ENCODE data around the gene PARP6. TPM values are rescaled to one million over a fixed set of nuclear protein-coding genes. Genes with fewer than 3 reads are reported as not detected.

The PARP6 gene
- total and polyA plus RNA-seq, 9 donors, result 44.5 to 97.4 (median 70.0) TPM

DNA sequence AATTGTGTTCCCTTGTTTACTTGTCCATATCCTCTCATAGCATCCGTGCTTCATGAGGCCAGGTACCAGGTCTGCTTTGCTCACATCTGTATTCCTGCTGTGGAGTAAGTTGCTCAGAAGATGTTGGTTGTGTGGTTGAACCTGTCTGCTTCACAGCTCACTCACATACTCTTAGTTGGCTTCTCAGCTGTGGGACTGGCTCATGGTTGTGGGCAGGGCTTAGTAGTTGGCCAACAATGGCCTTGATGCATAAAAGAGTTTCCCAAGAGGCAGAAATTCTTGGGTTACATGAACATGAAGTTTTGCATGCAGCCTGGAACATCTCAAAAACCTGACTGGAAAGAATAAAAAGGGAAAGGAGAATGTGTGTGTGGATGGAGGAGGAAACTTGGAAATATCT lies 30.6 kb upstream of the PARP6 start:
- intact Hi-C loops (cut with DNase I), result no loop called here

DNA sequence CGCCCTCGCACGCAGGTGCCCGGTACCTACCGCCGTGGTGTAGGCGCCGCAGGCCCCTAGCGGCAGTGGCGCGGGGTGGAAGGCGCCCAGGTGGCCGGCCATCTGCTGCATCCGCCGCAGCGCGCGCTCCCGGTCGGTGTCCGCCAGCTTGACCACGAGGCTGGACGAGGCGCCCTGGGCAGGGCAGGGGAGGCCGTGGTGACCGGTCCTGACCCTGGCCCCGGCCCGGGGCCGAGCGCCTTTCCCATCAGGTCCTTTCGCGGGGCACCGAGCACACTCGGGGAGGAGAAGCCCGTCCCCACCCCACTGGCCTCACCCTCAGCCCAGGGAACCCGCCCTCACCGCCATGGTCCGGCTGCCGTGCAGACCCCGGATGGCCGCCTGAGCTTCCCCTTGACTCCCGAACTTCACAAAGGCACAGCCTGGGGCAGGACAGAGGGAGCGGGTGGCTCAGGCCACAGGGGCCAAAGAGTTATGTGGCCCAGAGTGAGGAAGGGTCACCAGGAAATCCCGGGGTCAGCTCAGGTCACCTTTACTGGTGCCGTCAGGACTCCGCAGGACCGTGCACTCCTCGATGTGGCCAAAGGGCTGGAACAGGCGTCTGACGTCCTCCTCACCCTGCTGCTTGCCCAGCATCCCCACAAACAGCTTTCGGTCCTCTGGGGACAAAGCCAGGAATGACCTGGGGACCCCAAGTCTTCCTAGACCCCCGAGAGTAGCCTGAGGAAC lies 17.4 kb upstream of the PARP6 start:
- DNase-seq, result no peak
- intact Hi-C loops (cut with DNase I), result no loop called here
- Histone ChIP-seq H3K27ac (no peak overlapping the region), H3K9me3 (no peaks in the 10 kb centered on the region), H3K27me3 (no peaks in the 10 kb centered on the region), H3K36me3 (no peaks in the 10 kb centered on the region), H3K4me1 (ENCODE audit: insufficient read depth) (no peaks in the 10 kb centered on the region), H3K4me3 (no peak overlapping the region)
- WGBS, 3 donors, result 85 to 92% (median 88%) methylated on average over 36 to 52 of the region's 52 CpGs
- TF ChIP-seq, protein P1, sequence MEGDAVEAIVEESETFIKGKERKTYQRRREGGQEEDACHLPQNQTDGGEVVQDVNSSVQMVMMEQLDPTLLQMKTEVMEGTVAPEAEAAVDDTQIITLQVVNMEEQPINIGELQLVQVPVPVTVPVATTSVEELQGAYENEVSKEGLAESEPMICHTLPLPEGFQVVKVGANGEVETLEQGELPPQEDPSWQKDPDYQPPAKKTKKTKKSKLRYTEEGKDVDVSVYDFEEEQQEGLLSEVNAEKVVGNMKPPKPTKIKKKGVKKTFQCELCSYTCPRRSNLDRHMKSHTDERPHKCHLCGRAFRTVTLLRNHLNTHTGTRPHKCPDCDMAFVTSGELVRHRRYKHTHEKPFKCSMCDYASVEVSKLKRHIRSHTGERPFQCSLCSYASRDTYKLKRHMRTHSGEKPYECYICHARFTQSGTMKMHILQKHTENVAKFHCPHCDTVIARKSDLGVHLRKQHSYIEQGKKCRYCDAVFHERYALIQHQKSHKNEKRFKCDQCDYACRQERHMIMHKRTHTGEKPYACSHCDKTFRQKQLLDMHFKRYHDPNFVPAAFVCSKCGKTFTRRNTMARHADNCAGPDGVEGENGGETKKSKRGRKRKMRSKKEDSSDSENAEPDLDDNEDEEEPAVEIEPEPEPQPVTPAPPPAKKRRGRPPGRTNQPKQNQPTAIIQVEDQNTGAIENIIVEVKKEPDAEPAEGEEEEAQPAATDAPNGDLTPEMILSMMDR (IDR thresholded peaks at IDR 0.05), result no peak
- no peak for TF ChIP-seq EP300 (IDR thresholded peaks at IDR 0.05)
- no peak for TF ChIP-seq POLR2A (IDR thresholded peaks at IDR 0.05)

More for the DNA sequence above, 30.6 kb upstream of the PARP6 start:
- DNase-seq, result no peak
- H3K36me3 ChIP-seq, result no peaks in the 10 kb centered on the region
- TF ChIP-seq, protein P1 (IDR thresholded peaks at IDR 0.05), result no peak
- TF ChIP-seq POLR2A (IDR thresholded peaks at IDR 0.05) (no peak), EP300 (IDR thresholded peaks at IDR 0.05) (no peak)
- H3K27ac ChIP-seq, result no peak overlapping the region
- H3K4me3 ChIP-seq, result no peak overlapping the region
- WGBS, 3 donors, result 50 to 62% (median 53%) methylated on average over 1 of the region's 1 CpG
- H3K4me1 ChIP-seq (ENCODE audit: insufficient read depth), result no peaks in the 10 kb centered on the region
- no peaks in the 10 kb centered on the region for H3K9me3 ChIP-seq
- H3K27me3 ChIP-seq, result no peaks in the 10 kb centered on the region

DNA sequence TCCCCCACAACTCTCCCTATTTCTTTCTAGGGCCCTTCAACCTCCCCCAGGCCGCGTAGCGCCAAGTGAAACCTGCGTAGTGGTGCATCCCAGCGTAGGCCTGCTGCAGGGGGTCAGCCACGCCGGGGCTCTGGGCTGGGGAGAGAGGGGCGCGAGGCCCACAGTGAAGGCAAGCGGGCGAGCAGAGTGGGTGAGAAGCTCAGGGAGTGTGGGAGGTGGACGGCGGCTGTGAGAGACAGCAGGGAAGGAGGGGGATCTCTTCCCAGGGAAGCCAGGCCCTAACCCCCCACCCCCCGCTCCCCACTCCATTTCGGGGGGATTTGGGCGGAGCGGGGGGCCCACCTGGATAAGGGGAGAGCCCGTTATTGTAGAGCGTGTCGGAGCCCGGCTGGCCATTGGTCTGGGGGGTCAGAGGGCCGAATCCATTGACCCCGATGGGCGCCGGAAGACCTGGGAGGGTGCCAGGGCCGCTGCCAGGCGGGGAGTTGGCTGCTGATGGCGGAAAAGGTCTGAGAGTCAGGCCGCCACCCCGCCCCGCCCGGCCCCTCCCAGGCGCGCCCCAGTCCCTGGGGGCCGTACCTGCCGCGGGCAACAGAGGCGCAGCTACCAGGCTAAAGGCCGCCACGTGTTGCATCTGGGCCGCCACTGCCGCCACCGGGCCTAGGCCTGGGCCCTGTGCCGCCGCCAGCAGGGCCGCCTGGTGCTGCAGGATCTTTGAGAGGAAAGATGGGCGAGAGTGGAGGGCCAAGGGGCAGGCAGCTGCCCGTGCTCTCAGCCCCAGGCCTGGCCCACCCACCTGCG lies 16.6 kb upstream of the PARP6 start:
- H3K4me3 ChIP-seq, result no peak overlapping the region
- no peaks in the 10 kb centered on the region for H3K27me3 ChIP-seq
- WGBS, 3 donors, result 90 to 95% (median 92%) methylated on average over 39 to 49 of the region's 49 CpGs
- H3K27ac ChIP-seq, result no peak overlapping the region
- H3K9me3 ChIP-seq, result no peaks in the 10 kb centered on the region
- TF ChIP-seq POLR2A (IDR thresholded peaks at IDR 0.05) (no peak), EP300 (IDR thresholded peaks at IDR 0.05) (no peak)
- TF ChIP-seq, protein P1 (IDR thresholded peaks at IDR 0.05), result no peak
- intact Hi-C loops (cut with DNase I), result no loop called here
- no peaks in the 10 kb centered on the region for H3K36me3 ChIP-seq
- H3K4me1 ChIP-seq (ENCODE audit: insufficient read depth), result no peaks in the 10 kb centered on the region
- no peak for DNase-seq

DNA sequence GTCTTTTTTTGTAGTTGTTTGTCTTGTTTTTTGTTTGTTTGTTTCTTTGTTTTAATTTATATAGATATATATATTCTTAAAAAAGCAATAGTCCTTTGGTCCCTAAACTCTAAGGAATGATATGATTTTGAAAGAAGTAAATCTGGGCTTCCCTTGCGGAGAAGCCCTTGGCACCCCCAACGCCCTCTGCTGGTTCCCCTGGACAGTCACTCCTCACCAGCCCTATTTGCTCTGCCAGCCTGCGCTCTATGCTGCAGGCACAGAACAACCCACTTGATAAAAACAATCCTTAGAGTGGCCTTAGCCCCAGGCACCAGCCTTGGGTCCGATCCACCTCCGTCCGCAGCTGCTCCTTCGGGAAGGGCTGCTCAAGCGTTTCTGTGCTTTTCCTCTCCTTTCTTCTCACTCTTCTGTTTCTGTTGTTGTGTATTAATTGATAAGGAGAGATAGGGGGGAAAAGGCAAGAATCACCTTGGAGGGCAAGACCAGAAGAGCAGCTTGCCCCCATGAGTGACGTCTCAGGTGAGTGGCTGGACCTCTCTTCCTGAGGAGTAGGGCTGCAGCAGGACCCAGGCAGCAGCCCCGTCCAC lies 13.7 kb upstream of the PARP6 start:
- Histone ChIP-seq H3K4me3 (no peak overlapping the region), H3K27ac (no peak overlapping the region), H3K9me3 (no peaks in the 10 kb centered on the region), H3K4me1 (ENCODE audit: insufficient read depth) (no peaks in the 10 kb centered on the region), H3K36me3 (no peaks in the 10 kb centered on the region), H3K27me3 (no peaks in the 10 kb centered on the region)
- DNase-seq, result no peak
- WGBS, 3 donors, result 72 to 76% (median 74%) methylated on average over 10 of the region's 10 CpGs
- intact Hi-C loops (cut with DNase I), result no loop called here
- no peak for TF ChIP-seq POLR2A (IDR thresholded peaks at IDR 0.05)
- no peak for TF ChIP-seq EP300 (IDR thresholded peaks at IDR 0.05)
- TF ChIP-seq, protein P1 (IDR thresholded peaks at IDR 0.05), result no peak

Measured in ovary (tissue), 9 donors.